GM21515 (cell line): ENCODE data around the gene ERN1.
A peak's percentile ranks its signal among the peaks of the same experiment; 100 is the strongest.

ENCODE experiments used
- ATAC-seq: cut with Tn5 transposase; IDR thresholded peaks from one replicate; pipeline ENCODE4 v1.9.1; 2021; ENCODE audit not compliant: unreplicated experiment

The ERN1 gene

GRCh38 chr17:64061178-64061898 is 68.6 kb downstream of the ERN1 start:
- ATAC-seq, result no peak

GRCh38 chr17:64060331-64060730 is 69.6 kb downstream of the ERN1 start:
- ATAC-seq, result no peak

GRCh38 chr17:64059756-64060155 is 70.2 kb downstream of the ERN1 start:
- no peak for ATAC-seq

GRCh38 chr17:64058621-64059020 is 71.3 kb downstream of the ERN1 start:
- no peak for ATAC-seq

- ATAC-seq, result no peak
Observed at GRCh38 chr17:64057701-64058263, 72.2 kb downstream of the ERN1 start.

- peak; percentile 68 for ATAC-seq
Observed at GRCh38 chr17:64056269-64057005, 73.5 kb downstream of the ERN1 start.

- ATAC-seq, result no peak
Observed at GRCh38 chr17:64055183-64056142, 74.5 kb downstream of the ERN1 start.

GRCh38 chr17:64054304-64054703 is 75.6 kb downstream of the ERN1 start:
- no peak for ATAC-seq

GRCh38 chr17:64053101-64053500 is 76.8 kb downstream of the ERN1 start:
- ATAC-seq, result no peak

GRCh38 chr17:64051153-64051552 is 78.8 kb downstream of the ERN1 start:
- ATAC-seq, result no peak

GRCh38 chr17:64048805-64049204 is 81.1 kb downstream of the ERN1 start:
- no peak for ATAC-seq

- no peak for ATAC-seq
Observed at GRCh38 chr17:64045176-64045575, 84.8 kb downstream of the ERN1 start.

- ATAC-seq, result no peak
Observed at GRCh38 chr17:64042700-64043485, 87.1 kb downstream of the ERN1 start.

- ATAC-seq, result no peak
Observed at GRCh38 chr17:64041912-64042311, 88.0 kb downstream of the ERN1 start.

- ATAC-seq, result no peak
Observed at GRCh38 chr17:64040206-64040605, 89.7 kb downstream of the ERN1 start.

- ATAC-seq, result no peak
Observed at GRCh38 chr17:64039106-64039400, 90.9 kb downstream of the ERN1 start.

GRCh38 chr17:64038331-64039105 is 91.4 kb downstream of the ERN1 start:
- ATAC-seq, result no peak

GRCh38 chr17:64037802-64038201 is 92.1 kb downstream of the ERN1 start:
- ATAC-seq, result no peak

- ATAC-seq, result no peak
Observed at GRCh38 chr17:64037180-64037579, 92.8 kb downstream of the ERN1 start.
